ENCODE measurements around the gene SV2B. TPM values are rescaled to one million over a fixed set of nuclear protein-coding genes. Genes with fewer than 3 reads are reported as not detected.

The SV2B gene
- total RNA-seq, 1 experiment from 2014 or later = not detected

GRCh38 chr15:91148243-91148642 is 48.2 kb downstream of the SV2B start:
- Histone ChIP-seq H3K27ac (ENCODE audit: insufficient read length, low read depth, low read length) (no peak overlapping the region), H3K9ac (ENCODE audit: extremely low read depth, insufficient read length, low read length) (no peak overlapping the region), H3K4me2 (ENCODE audit: insufficient read depth, insufficient read length, low read length) (no peak overlapping the region), H4K5ac (ENCODE audit: insufficient read length, low read depth, low read length) (no peak overlapping the region), H3T11ph (ENCODE audit: low read length) (no peak overlapping the region), H4K20me1 (ENCODE audit: control insufficient read depth, insufficient read depth, insufficient read length) (no peaks in the 10 kb centered on the region), H2BK120ac (ENCODE audit: low read depth, low read length, poor library complexity, severe bottlenecking) (no peak overlapping the region), H3K27me3 (ENCODE audit: insufficient read depth, low read length) (no peaks in the 10 kb centered on the region), H3K4me1 (ENCODE audit: insufficient read depth, low read length) (no peaks in the 10 kb centered on the region), H3K79me2 (ENCODE audit: insufficient read depth, low read length) (no peaks in the 10 kb centered on the region), H4K8ac (replicated peaks; ENCODE audit: insufficient read length, low read depth, low read length) (no peak overlapping the region), H2BK15ac (ENCODE audit: low read depth, low read length) (no peak overlapping the region), H3K4ac (ENCODE audit: low read depth, low read length) (no peak overlapping the region), H2BK12ac (ENCODE audit: insufficient read length, low read depth, low read length) (no peak overlapping the region), H3K79me1 (ENCODE audit: insufficient read depth, low read depth, low read length, poor library complexity, severe bottlenecking) (no peaks in the 10 kb centered on the region), H2AK5ac (ENCODE audit: insufficient read length, low read length) (no peak overlapping the region), H3K14ac (ENCODE audit: insufficient read depth, low read length) (no peak overlapping the region), H3K23me2 (ENCODE audit: insufficient read length, low read depth, low read length, poor library complexity, severe bottlenecking) (no peaks in the 10 kb centered on the region), H2AFZ (ENCODE audit: low read length) (no peak overlapping the region), H3K9me3 (ENCODE audit: control insufficient read depth, low read depth, low read length) (no peaks in the 10 kb centered on the region), H3K56ac (ENCODE audit: insufficient read length, low read depth, low read length) (no peak overlapping the region), H2BK20ac (ENCODE audit: low read depth, low read length, poor library complexity, severe bottlenecking) (no peak overlapping the region), H3K18ac (ENCODE audit: insufficient read length, low read depth, low read length) (no peak overlapping the region), H4K91ac (ENCODE audit: insufficient read length, low read depth, low read length) (no peak overlapping the region), H3K23ac (ENCODE audit: insufficient read length, low read depth, low read length) (no peak overlapping the region), H2BK5ac (ENCODE audit: insufficient read length, low read length) (no peak overlapping the region)
- DNase-seq = no peak
- peaks cover 19% of the 10 kb centered on the region for H3K27me3 Mint-ChIP-seq (ENCODE audit: low read depth)
- H3K4me1 Mint-ChIP-seq = peaks cover 0 to 3% of the 10 kb centered on the region in 2 experiments; a peak in 1 of 4 replicates
- H3K27ac Mint-ChIP-seq = no peak overlapping the region
- no peaks in the 10 kb centered on the region for H3K9me3 Mint-ChIP-seq
- no peaks in the 10 kb centered on the region for H3K36me3 Mint-ChIP-seq (ENCODE audit: insufficient read depth in 1 of 3, low read depth in 3 of 3)
- WGBS (ENCODE audit: extremely low coverage, insufficient read length, low lambda C conversion rate) = no CpG with 5 or more reads among the region's 4 CpGs
- no peak for TF ChIP-seq CTCF (conservative IDR thresholded peaks at IDR 0.05)
- no peak overlapping the region for H3K4me3 Mint-ChIP-seq

All from H9 (cell line).